ENCODE data around the gene BATF3. TPM values are rescaled to one million over a fixed set of nuclear protein-coding genes. Genes with fewer than 3 reads are reported as not detected.

The BATF3 gene
- total and polyA plus RNA-seq, 2 of the 4 experiments (the other 2 are of a cell fraction): 1.6 to 3.9 TPM

DNA sequence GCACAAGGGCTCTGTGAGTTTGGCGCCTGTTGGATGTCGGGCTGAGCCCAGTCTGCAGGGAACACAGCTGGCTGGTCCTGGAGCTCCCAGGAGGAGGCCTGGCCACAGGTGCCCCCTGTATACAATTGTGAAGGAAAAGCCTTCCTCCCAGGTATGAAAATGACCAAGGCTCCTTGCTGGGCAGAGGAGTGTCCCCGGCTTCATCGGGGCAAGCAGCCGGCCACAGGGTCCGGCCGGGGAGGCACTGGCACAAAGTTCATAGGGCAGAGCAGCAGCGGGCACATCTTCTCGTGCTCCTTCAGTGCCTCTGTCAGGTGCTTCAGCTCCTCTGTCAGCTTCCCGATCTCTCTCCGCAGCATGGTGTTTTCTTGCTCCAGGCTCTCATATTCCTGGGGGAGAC is 13.0 kb downstream of the BATF3 start:
- TF ChIP-seq FOS (IDR thresholded peaks at IDR 0.05; ENCODE audit: low read depth, low read length) (no peak), CEBPB (IDR thresholded peaks at IDR 0.05; ENCODE audit: low read depth, low read length) (no peak), MAFK (IDR thresholded peaks at IDR 0.05; ENCODE audit: low read depth, low read length) (no peak), MXI1 (IDR thresholded peaks at IDR 0.05; ENCODE audit: borderline replicate concordance, low read depth, low read length) (no peak), SMC3 (IDR thresholded peaks at IDR 0.05; ENCODE audit: low read depth, low read length) (no peak), NFE2L2 (IDR thresholded peaks at IDR 0.05; ENCODE audit: low read depth, low read length) (no peak), POLR2A (IDR thresholded peaks at IDR 0.05; ENCODE audit: low read depth, low read length) (no peak), RCOR1 (IDR thresholded peaks at IDR 0.05; ENCODE audit: insufficient replicate concordance, low read length) (no peak), RAD21 (IDR thresholded peaks at IDR 0.05; ENCODE audit: low read length) (no peak), CHD1 (IDR thresholded peaks at IDR 0.05; ENCODE audit: low read depth, low read length) (no peak), MAZ (IDR thresholded peaks at IDR 0.05; ENCODE audit: borderline replicate concordance, low read depth, low read length) (no peak), BHLHE40 (IDR thresholded peaks at IDR 0.05; ENCODE audit: low read depth, low read length) (no peak)
- TF ChIP-seq, protein P1, sequence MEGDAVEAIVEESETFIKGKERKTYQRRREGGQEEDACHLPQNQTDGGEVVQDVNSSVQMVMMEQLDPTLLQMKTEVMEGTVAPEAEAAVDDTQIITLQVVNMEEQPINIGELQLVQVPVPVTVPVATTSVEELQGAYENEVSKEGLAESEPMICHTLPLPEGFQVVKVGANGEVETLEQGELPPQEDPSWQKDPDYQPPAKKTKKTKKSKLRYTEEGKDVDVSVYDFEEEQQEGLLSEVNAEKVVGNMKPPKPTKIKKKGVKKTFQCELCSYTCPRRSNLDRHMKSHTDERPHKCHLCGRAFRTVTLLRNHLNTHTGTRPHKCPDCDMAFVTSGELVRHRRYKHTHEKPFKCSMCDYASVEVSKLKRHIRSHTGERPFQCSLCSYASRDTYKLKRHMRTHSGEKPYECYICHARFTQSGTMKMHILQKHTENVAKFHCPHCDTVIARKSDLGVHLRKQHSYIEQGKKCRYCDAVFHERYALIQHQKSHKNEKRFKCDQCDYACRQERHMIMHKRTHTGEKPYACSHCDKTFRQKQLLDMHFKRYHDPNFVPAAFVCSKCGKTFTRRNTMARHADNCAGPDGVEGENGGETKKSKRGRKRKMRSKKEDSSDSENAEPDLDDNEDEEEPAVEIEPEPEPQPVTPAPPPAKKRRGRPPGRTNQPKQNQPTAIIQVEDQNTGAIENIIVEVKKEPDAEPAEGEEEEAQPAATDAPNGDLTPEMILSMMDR (conservative IDR thresholded peaks at IDR 0.05; ENCODE audit: low read depth, low read length): no peak
- TF ChIP-seq, protein P2, sequence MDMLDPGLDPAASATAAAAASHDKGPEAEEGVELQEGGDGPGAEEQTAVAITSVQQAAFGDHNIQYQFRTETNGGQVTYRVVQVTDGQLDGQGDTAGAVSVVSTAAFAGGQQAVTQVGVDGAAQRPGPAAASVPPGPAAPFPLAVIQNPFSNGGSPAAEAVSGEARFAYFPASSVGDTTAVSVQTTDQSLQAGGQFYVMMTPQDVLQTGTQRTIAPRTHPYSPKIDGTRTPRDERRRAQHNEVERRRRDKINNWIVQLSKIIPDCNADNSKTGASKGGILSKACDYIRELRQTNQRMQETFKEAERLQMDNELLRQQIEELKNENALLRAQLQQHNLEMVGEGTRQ (IDR thresholded peaks at IDR 0.05; ENCODE audit: low read depth, low read length): no peak
- H2BK20ac ChIP-seq (ENCODE audit: low read depth, low read length): no peak overlapping the region
- in situ Hi-C loops (cut with MboI; ENCODE audit: low sequenced_read_pairs): no loop called here

More for the DNA sequence above, 13.0 kb downstream of the BATF3 start:
- Histone ChIP-seq H3K9me1 (ENCODE audit: insufficient read depth, low read length) (peaks cover 8% of the 10 kb centered on the region), H3K79me1 (ENCODE audit: low read depth in 1 of 2, low read length in 2 of 2) (no peaks in the 10 kb centered on the region), H2BK5ac (ENCODE audit: low read depth, low read length, poor library complexity, severe bottlenecking) (no peak overlapping the region), H4K91ac (ENCODE audit: insufficient read depth, low read depth, low read length) (no peak overlapping the region), H3K4me3 (ENCODE audit: insufficient read depth, low read depth, low read length) (no peak overlapping the region), H4K8ac (ENCODE audit: low read depth in 2 of 2, low read length in 2 of 2) (no peak overlapping the region), H2AK5ac (ENCODE audit: low read depth, low read length) (no peak overlapping the region), H3K56ac (ENCODE audit: extremely low read depth, insufficient read depth, low read length) (no peak overlapping the region), H3K36me3 (ENCODE audit: control insufficient read depth, insufficient read depth, low read length) (no peaks in the 10 kb centered on the region), H3K18ac (ENCODE audit: low read depth, low read length) (no peak overlapping the region), H3K27ac (ENCODE audit: insufficient read depth, low read length) (no peak overlapping the region), H4K20me1 (ENCODE audit: insufficient read depth, low read length) (no peaks in the 10 kb centered on the region), H3K27me3 (ENCODE audit: control insufficient read depth, insufficient read depth, low read length) (no peaks in the 10 kb centered on the region), H3K14ac (replicated peaks; ENCODE audit: low read depth, low read length) (no peak overlapping the region), H3K9me3 (ENCODE audit: control insufficient read depth, insufficient read depth, low read length) (no peaks in the 10 kb centered on the region), H3K9ac (ENCODE audit: low read depth, low read length) (no peak overlapping the region), H3K23ac (ENCODE audit: low read depth, low read length) (no peak overlapping the region), H2BK120ac (ENCODE audit: low read depth, low read length) (no peak overlapping the region), H2BK15ac (ENCODE audit: low read depth, low read length) (no peak overlapping the region), H4K5ac (ENCODE audit: low read depth, low read length) (no peak overlapping the region), H2AFZ (replicated peaks; ENCODE audit: low read length, poor library complexity) (no peak overlapping the region), H3K4ac (ENCODE audit: low read depth, low read length) (no peak overlapping the region), H3K4me1 (ENCODE audit: control insufficient read depth, insufficient read depth, low read length) (peaks cover 6% of the 10 kb centered on the region; the same call in 1 of the 2 replicates), H2AK9ac (replicated peaks; ENCODE audit: low read depth, low read length, poor library complexity) (no peak overlapping the region), H3K4me2 (ENCODE audit: low read depth, low read length) (no peak overlapping the region)
- no peak for DNase-seq
- dilution Hi-C loops (cut with HindIII; ENCODE audit: low sequenced_read_pairs, unreplicated experiment): no loop called here
- ChIA-PET CTCF (no interaction called here), POLR2A (ENCODE audit: unreplicated experiment) (no interaction called here)
- intact Hi-C loops (cut with micrococcal nuclease): no loop called here
- WGBS, 2 experiments (ENCODE audit: extremely low coverage in 2 of 2, insufficient read length in 1 of 2): 94% methylated on average over 10 of the region's 11 CpGs; no CpG with 5 or more reads in 1 of the 2 experiments
- ATAC-seq (ENCODE audit: low read depth): no peak
- no TSS peak for BruUV-seq (replicated peaks)

All from IMR-90 (cell line).